ENCODE data around the gene FMO5. TPM values are rescaled to one million over a fixed set of nuclear protein-coding genes. Genes with fewer than 3 reads are reported as not detected.

The FMO5 gene
- total and polyA plus RNA-seq, 4 donors: 36.0 to 152 (median 99.1) TPM

DNA sequence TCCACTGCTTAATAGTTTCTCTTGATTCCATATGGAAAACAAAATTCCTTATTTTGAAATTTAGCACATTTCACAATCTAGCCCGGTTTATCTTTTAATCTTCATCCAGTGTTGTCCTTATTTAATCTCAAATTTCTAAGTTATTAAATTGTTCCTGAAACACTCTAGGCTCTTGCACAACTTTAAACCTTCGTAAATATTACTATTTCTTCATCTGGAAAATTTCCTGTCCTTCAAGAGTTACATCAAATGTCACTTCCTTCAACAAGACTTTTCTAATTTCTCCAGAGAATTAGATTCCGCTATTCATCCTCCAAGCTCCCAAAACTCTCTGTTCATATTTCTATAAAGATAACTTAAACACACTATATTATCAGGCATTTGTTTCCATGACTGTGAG lies 6.5 kb downstream of the FMO5 start (continued):
- TF ChIP-seq ZBTB33 (IDR thresholded peaks at IDR 0.05) (no peak), HNF4G (IDR thresholded peaks at IDR 0.05) (no peak), FOXA2 (IDR thresholded peaks at IDR 0.05) (no peak), YY1 (IDR thresholded peaks at IDR 0.05) (no peak), HNF4A (conservative IDR thresholded peaks at IDR 0.05) (no peak), FOXA1 (IDR thresholded peaks at IDR 0.05) (no peak)
- TF ChIP-seq, protein P1, sequence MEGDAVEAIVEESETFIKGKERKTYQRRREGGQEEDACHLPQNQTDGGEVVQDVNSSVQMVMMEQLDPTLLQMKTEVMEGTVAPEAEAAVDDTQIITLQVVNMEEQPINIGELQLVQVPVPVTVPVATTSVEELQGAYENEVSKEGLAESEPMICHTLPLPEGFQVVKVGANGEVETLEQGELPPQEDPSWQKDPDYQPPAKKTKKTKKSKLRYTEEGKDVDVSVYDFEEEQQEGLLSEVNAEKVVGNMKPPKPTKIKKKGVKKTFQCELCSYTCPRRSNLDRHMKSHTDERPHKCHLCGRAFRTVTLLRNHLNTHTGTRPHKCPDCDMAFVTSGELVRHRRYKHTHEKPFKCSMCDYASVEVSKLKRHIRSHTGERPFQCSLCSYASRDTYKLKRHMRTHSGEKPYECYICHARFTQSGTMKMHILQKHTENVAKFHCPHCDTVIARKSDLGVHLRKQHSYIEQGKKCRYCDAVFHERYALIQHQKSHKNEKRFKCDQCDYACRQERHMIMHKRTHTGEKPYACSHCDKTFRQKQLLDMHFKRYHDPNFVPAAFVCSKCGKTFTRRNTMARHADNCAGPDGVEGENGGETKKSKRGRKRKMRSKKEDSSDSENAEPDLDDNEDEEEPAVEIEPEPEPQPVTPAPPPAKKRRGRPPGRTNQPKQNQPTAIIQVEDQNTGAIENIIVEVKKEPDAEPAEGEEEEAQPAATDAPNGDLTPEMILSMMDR (IDR thresholded peaks at IDR 0.05; ENCODE audit: low read depth, low read length, missing input control): no peak

DNA sequence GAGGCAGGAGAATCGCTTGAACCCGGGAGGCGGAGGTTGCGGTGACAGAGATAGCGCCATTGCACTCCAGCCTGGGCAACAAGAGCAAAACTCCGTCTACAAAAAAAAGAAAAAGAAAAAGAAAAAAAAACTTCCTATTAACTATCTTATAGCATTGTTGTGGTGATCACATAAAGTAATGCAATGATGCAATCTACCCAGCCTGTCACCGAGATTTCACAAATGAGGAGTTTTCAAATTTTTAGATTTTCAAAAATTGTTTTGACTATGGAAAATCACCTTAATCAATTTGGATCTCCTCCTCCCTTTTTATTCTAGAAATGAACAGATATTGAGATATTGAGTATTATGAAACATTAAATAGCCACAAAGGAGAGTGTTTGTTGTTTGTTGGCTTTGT lies 8.0 kb downstream of the FMO5 start:
- peaks cover 12 to 81% (median 59%) of the 10 kb centered on the region in 4 donors for H3K4me1 ChIP-seq (ENCODE audit: control insufficient read depth in 4 of 4, insufficient read depth in 4 of 4, low read length in 3 of 4)
- H3K27ac ChIP-seq (ENCODE audit: low read depth in 1 of 2, low read length in 2 of 2): peak overlapping the region in 1 of 2 donors; percentile 22
- no peak overlapping the region for H3K9ac ChIP-seq (ENCODE audit: low read depth in 1 of 2, low read length in 2 of 2)
- 92% methylated on average over 7 of the region's 7 CpGs for WGBS
- no peaks in the 10 kb centered on the region for H3K9me3 ChIP-seq (ENCODE audit: control insufficient read depth in 4 of 4, low read length in 3 of 4)
- no peak for TF ChIP-seq RAD21 (IDR thresholded peaks at IDR 0.05)
- DNase-seq (ENCODE audit: low spot score): no peak
- peaks cover 0 to 26% (median 15%) of the 10 kb centered on the region in 4 donors for H3K36me3 ChIP-seq (ENCODE audit: control insufficient read depth in 4 of 4, insufficient read depth in 3 of 4, low read depth in 1 of 4, low read length in 3 of 4)
- no peak overlapping the region for H3K4me3 ChIP-seq (ENCODE audit: low read depth in 1 of 3, low read length in 3 of 3)
- no peaks in the 10 kb centered on the region for H3K27me3 ChIP-seq (ENCODE audit: control insufficient read depth in 4 of 4, insufficient read depth in 4 of 4, low read length in 3 of 4)

DNA sequence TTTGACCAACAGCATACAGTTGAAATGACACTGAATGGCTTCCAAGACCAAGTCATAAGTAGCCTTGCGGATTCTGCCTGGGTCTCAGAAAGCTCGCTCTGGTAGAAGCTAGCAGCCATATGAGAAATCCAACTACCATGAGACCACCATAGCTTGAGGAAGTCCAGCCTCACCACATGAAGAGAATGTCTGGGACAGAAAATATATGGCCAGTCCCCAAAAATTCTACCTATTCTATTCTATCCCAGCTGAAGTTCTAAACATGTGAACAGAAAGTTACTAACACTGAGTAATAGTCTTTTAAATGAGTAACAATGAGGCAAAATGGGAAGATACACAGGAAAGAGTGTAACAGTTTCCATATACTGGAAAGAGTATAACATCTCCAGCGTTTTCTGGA lies 9.0 kb downstream of the FMO5 start:
- Histone ChIP-seq H3K27ac (ENCODE audit: low read depth in 1 of 2, low read length in 2 of 2) (peak overlapping the region; percentile 42 to 44), H3K27me3 (ENCODE audit: control insufficient read depth in 4 of 4, insufficient read depth in 4 of 4, low read length in 3 of 4) (no peaks in the 10 kb centered on the region), H3K36me3 (ENCODE audit: control insufficient read depth in 4 of 4, insufficient read depth in 3 of 4, low read depth in 1 of 4, low read length in 3 of 4) (peaks cover 0 to 31% (median 18%) of the 10 kb centered on the region in 4 donors), H3K4me1 (ENCODE audit: control insufficient read depth in 4 of 4, insufficient read depth in 4 of 4, low read length in 3 of 4) (peaks cover 9 to 79% (median 56%) of the 10 kb centered on the region in 4 donors), H3K9ac (ENCODE audit: low read depth in 1 of 2, low read length in 2 of 2) (no peak overlapping the region), H3K9me3 (ENCODE audit: control insufficient read depth in 4 of 4, low read length in 3 of 4) (no peaks in the 10 kb centered on the region), H3K4me3 (ENCODE audit: low read depth in 1 of 3, low read length in 3 of 3) (no peak overlapping the region)
- WGBS: 73% methylated on average over 3 of the region's 3 CpGs
- no peak for DNase-seq (ENCODE audit: low spot score)
- no peak for TF ChIP-seq RAD21 (IDR thresholded peaks at IDR 0.05)
- TF ChIP-seq FOXA2 (IDR thresholded peaks at IDR 0.05): no peak
- TF ChIP-seq ATF3 (IDR thresholded peaks at IDR 0.05): no peak
- TF ChIP-seq HNF4G (IDR thresholded peaks at IDR 0.05): no peak
- no peak for TF ChIP-seq HNF4A (conservative IDR thresholded peaks at IDR 0.05)
- no peak for TF ChIP-seq EGR1 (IDR thresholded peaks at IDR 0.05; ENCODE audit: low read depth in 2 of 2)
- TF ChIP-seq RXRA (IDR thresholded peaks at IDR 0.05): no peak
- TF ChIP-seq, protein P1 (IDR thresholded peaks at IDR 0.05; ENCODE audit: low read depth, low read length, missing input control): no peak
- TF ChIP-seq NR2F2 (IDR thresholded peaks at IDR 0.05): no peak
- TF ChIP-seq FOXA1 (IDR thresholded peaks at IDR 0.05): no peak
- TF ChIP-seq JUND (IDR thresholded peaks at IDR 0.05): no peak
- TF ChIP-seq REST (IDR thresholded peaks at IDR 0.05): no peak
- no peak for TF ChIP-seq GABPA (IDR thresholded peaks at IDR 0.05 in 1 of 2, conservative IDR thresholded peaks at IDR 0.05 in 1 of 2)
- no peak for TF ChIP-seq MAX (IDR thresholded peaks at IDR 0.05)
- TF ChIP-seq YY1 (IDR thresholded peaks at IDR 0.05): no peak
- no peak for TF ChIP-seq TAF1 (conservative IDR thresholded peaks at IDR 0.05)

Data from liver (tissue), 9 donors.